Measurements from ENCODE around the gene EML4. TPM values are rescaled to one million over a fixed set of nuclear protein-coding genes. Genes with fewer than 3 reads are reported as not detected.
A peak's percentile ranks its signal among the peaks of the same experiment; 100 is the strongest.

Gene EML4
- total RNA-seq, 4 donors from 2014 or later = 14.5 to 23.2 (median 17.8) TPM

GRCh38 chr2:42336361-42336965 is 167.3 kb downstream of the EML4 start:
- WGBS = 89% methylated on average over 5 of the region's 9 CpGs
- no peaks in the 10 kb centered on the region for H3K27me3 ChIP-seq
- no peak for TF ChIP-seq POLR2AphosphoS5 (IDR thresholded peaks at IDR 0.05)
- TF ChIP-seq, protein P1, sequence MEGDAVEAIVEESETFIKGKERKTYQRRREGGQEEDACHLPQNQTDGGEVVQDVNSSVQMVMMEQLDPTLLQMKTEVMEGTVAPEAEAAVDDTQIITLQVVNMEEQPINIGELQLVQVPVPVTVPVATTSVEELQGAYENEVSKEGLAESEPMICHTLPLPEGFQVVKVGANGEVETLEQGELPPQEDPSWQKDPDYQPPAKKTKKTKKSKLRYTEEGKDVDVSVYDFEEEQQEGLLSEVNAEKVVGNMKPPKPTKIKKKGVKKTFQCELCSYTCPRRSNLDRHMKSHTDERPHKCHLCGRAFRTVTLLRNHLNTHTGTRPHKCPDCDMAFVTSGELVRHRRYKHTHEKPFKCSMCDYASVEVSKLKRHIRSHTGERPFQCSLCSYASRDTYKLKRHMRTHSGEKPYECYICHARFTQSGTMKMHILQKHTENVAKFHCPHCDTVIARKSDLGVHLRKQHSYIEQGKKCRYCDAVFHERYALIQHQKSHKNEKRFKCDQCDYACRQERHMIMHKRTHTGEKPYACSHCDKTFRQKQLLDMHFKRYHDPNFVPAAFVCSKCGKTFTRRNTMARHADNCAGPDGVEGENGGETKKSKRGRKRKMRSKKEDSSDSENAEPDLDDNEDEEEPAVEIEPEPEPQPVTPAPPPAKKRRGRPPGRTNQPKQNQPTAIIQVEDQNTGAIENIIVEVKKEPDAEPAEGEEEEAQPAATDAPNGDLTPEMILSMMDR (IDR thresholded peaks at IDR 0.05) = no peak
- no peak for TF ChIP-seq EP300 (IDR thresholded peaks at IDR 0.05)
- TF ChIP-seq POLR2A (IDR thresholded peaks at IDR 0.05; ENCODE audit: low read depth) = no peak
- peaks cover 0 to 5% (median 1%) of the 10 kb centered on the region in 4 donors for H3K4me1 ChIP-seq
- no peaks in the 10 kb centered on the region for H3K9me3 ChIP-seq
- no peak overlapping the region for H3K27ac ChIP-seq (replicated peaks in 1 of 4)
- H3K4me3 ChIP-seq = no peak overlapping the region
- peaks cover 24 to 88% (median 48%) of the 10 kb centered on the region in 4 donors for H3K36me3 ChIP-seq
- intact Hi-C loops (cut with DNase I) = loop anchor here (10.0 kb wide), 1 partner anchor 492 kb away; no protein-coding TSS in a partner anchor
- DNase-seq (ENCODE audit: extremely low spot score) = peak; percentile 68

DNA sequence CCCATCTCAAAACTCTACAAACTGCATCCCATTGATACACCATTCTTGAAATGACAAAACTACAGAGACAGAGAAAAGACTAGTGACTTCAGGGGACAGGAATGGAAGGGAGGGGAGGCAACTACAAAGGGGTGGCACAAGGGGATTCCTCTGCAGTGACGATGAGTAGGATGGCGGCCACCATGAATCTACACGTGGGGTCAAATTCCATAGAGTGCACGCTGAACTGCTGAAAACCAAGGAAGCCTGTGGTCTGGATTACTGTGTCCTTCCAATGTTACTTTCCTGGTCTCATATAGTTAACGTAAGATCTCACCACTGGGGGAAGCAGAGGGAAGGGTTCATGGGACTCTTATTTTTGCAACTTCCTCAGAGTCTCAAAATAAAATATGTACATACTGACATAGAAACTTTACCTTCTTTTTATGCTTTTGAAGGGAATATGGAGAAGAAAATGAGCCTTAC is 168.2 kb downstream of the EML4 start:
- no peaks in the 10 kb centered on the region for H3K27me3 ChIP-seq
- 83% methylated on average over 5 of the region's 5 CpGs for WGBS
- TF ChIP-seq POLR2A (IDR thresholded peaks at IDR 0.05; ENCODE audit: low read depth) (no peak), POLR2AphosphoS5 (IDR thresholded peaks at IDR 0.05) (no peak), EP300 (IDR thresholded peaks at IDR 0.05) (no peak)
- TF ChIP-seq, protein P1 (IDR thresholded peaks at IDR 0.05) = no peak
- peak; percentile 64 for DNase-seq (ENCODE audit: extremely low spot score)
- peaks cover 7 to 14% (median 10%) of the 10 kb centered on the region in 4 donors for H3K4me1 ChIP-seq
- H3K27ac ChIP-seq (replicated peaks in 1 of 4) = no peak overlapping the region
- intact Hi-C loops (cut with DNase I) = loop anchor here (10.0 kb wide), 1 partner anchor 493 kb away; no protein-coding TSS in a partner anchor
- H3K9me3 ChIP-seq = no peaks in the 10 kb centered on the region
- peaks cover 15 to 79% (median 41%) of the 10 kb centered on the region in 4 donors for H3K36me3 ChIP-seq
- no peak overlapping the region for H3K4me3 ChIP-seq

- peaks cover 15 to 73% (median 36%) of the 10 kb centered on the region in 4 donors for H3K36me3 ChIP-seq
- intact Hi-C loops (cut with DNase I) = loop anchor here (10.0 kb wide), 1 partner anchor 493 kb away; no protein-coding TSS in a partner anchor
- WGBS = 96% methylated on average over 25 of the region's 28 CpGs
- no peak for TF ChIP-seq POLR2AphosphoS5 (IDR thresholded peaks at IDR 0.05)
- no peak for TF ChIP-seq EP300 (IDR thresholded peaks at IDR 0.05)
- TF ChIP-seq, protein P1 (IDR thresholded peaks at IDR 0.05) = no peak
- no peak for TF ChIP-seq POLR2A (IDR thresholded peaks at IDR 0.05; ENCODE audit: low read depth)
- peak; percentile 62 for DNase-seq (ENCODE audit: extremely low spot score)
- no peaks in the 10 kb centered on the region for H3K27me3 ChIP-seq
- no peak overlapping the region for H3K27ac ChIP-seq (replicated peaks in 1 of 4)
- no peak overlapping the region for H3K4me3 ChIP-seq
- H3K4me1 ChIP-seq = peaks cover 13 to 21% (median 16%) of the 10 kb centered on the region in 4 donors
- H3K9me3 ChIP-seq = no peaks in the 10 kb centered on the region
These were observed 168.9 kb downstream of the EML4 start for GRCh38 chr2:42337846-42338566.

DNA sequence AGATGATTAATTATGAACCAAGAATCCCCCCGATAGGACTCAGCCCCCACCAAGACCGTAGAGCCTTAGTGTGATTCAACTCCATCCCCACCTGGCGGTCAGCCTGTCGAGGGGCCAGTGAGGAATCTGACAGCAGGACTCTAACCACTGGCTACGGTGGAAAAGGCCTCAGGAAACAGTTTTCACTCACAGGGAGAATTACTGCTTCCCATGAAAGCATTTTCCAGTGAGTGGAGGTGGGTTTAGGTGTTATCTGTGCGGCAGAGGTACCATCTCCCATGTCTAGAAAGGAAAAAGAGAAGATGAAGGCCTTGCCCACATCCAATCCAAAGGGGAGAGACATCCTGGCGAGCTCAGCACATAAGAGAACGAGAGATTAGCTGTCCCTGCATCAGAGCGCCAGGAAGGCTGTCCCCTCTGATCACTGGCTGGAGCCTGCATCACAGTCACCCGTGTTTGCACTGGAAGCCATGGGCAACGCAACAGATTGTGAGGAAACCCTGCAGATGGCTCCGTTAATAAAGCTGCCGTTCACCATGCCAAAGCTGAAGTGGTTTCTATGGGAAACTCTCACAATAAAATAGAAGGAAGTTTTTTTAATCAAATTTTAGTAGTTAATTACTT is 169.5 kb downstream of the EML4 start:
- 94% methylated on average over 13 of the region's 13 CpGs for WGBS
- intact Hi-C loops (cut with DNase I) = loop anchor here (10.0 kb wide), 1 partner anchor 494 kb away; no protein-coding TSS in a partner anchor

More for the DNA sequence above, 169.5 kb downstream of the EML4 start:
- H3K9me3 ChIP-seq = no peaks in the 10 kb centered on the region
- H3K4me1 ChIP-seq = peaks cover 14 to 23% (median 19%) of the 10 kb centered on the region in 4 donors
- H3K27ac ChIP-seq (replicated peaks in 1 of 4) = no peak overlapping the region
- no peak overlapping the region for H3K4me3 ChIP-seq
- no peaks in the 10 kb centered on the region for H3K27me3 ChIP-seq
- DNase-seq (ENCODE audit: extremely low spot score) = peak; percentile 29
- TF ChIP-seq POLR2A (IDR thresholded peaks at IDR 0.05; ENCODE audit: low read depth) (no peak), EP300 (IDR thresholded peaks at IDR 0.05) (no peak), POLR2AphosphoS5 (IDR thresholded peaks at IDR 0.05) (no peak)
- TF ChIP-seq, protein P1 (IDR thresholded peaks at IDR 0.05) = no peak
- peaks cover 12 to 70% (median 29%) of the 10 kb centered on the region in 4 donors for H3K36me3 ChIP-seq
